Ovary (tissue), 9 donors: ENCODE data around the gene NAALADL1. TPM values are rescaled to one million over a fixed set of nuclear protein-coding genes. Genes with fewer than 3 reads are reported as not detected.
A peak's percentile ranks its signal among the peaks of the same experiment; 100 is the strongest.
"Not testable (repeated sequence)": the region's sequence is repeated elsewhere in the genome, so short reads cannot be mapped to it uniquely, and the experiment has no call there.

Experiments used
- DNase-seq, 5 donors: peaks; one replicate each; pipeline ENCODE4 v3.0.0-alpha.2; 2019 to 2020
- H3K27ac ChIP-seq, 2 donors: fragments of 200-600 bp; one replicate each; pipeline versions ENCODE4 v1.5.1 to v1.8.0; 2019 to 2022
- H3K27me3 ChIP-seq: fragments of 200-600 bp; one replicate; pipeline ENCODE4 v1.8.0; 2022
- H3K36me3 ChIP-seq: fragments of 200-600 bp; sonication (generic); one replicate; pipeline ENCODE4 v1.5.1; 2019
- H3K4me1 ChIP-seq: one replicate; pipeline ENCODE4 v1.8.1; 2013; ENCODE audit warnings: mild to moderate bottlenecking, moderate library complexity; ENCODE audit not compliant: insufficient read depth
- H3K4me3 ChIP-seq: fragments of 200-600 bp; sonication (generic); one replicate; pipeline ENCODE4 v1.5.1; 2017
- H3K9me3 ChIP-seq, 2 donors: fragments of 200-600 bp in 1 of 2; sonication (generic) in 1 of 2; one replicate each; pipeline versions ENCODE4 v1.5.1 to v1.8.1; 2013 to 2019; ENCODE audit warnings: mild to moderate bottlenecking in 1 of 2, moderate library complexity in 1 of 2
- EP300 ChIP-seq: sonication (generic); formaldehyde crosslinking; IDR thresholded peaks from one replicate; pipeline ENCODE4 v1.6.1; 2017; ENCODE audit warnings: antibody characterized with exemption
- POLR2A ChIP-seq: fragments of 450-650 bp; IDR thresholded peaks from one replicate; pipeline ENCODE4 v1.6.1; 2017; ENCODE audit warnings: antibody characterized with exemption, mild to moderate bottlenecking, moderate library complexity
- WGBS, 3 donors: extraction: QIAGEN DNeasy Blood & Tissue Kit in 1 of 3; methylation state at CpG; one replicate each; pipeline versions ENCODE4 v1.1.5 to v1.1.7; 2013 to 2017; 5-methylcytosine and 5-hydroxymethylcytosine counted together
- intact Hi-C, 4 donors: fragments of 100-400 bp; cut with DNase I; formaldehyde crosslinking; loops; one replicate each; pipeline versions ENCODE4 v1.11.0 to v1.15.1; 2022 to 2023
- polyA plus RNA-seq, 2 donors: library from polyadenylated mRNA; stranded (reverse); fragments of 200-250 nt in 1 of 2; fragments of 350-450 nt in 1 of 2; fragmentation: Illumina TruSeq in 1 of 2; extraction: RNeasy Lipid Tissue Mini Kit (QIAGEN cat#74804) in 1 of 2; gene quantifications; one replicate each; pipeline ENCODE4 v1.2.3, GENCODE V29; 2013 to 2014
- total RNA-seq, 7 donors: library from RNA; depleted of rRNA in 2 of 7; stranded (reverse); fragments of >200 nt in 2 of 7; fragmentation: NEBNext Ultra II Directional in 3 of 7; extraction: Animal tissue kit (Norgen Biotek cat#: 25700) in 3 of 7; gene quantifications; one replicate each; pipeline versions ENCODE4 v1.1.0 to v1.2.4, GENCODE V29; 2016 to 2023
- TF ChIP-seq, protein P1 (sequence below), 3 donors: fragments of 450-650 bp in 2 of 3; fragments of 200-600 bp in 1 of 3; IDR thresholded peaks; one replicate each; pipeline versions ENCODE4 v1.5.1 to v1.8.0; 2016 to 2022; ENCODE audit warnings: antibody characterized with exemption in 3 of 3, mild to moderate bottlenecking in 1 of 3
- donor health status: DM: no; HTN: no; CAD: no; lungs with moderate emphysema.
- donor health status: DM: no; HTN: no; CAD: no.
- donor health status: Bipolar disorder and iron deficiency.
- donor health status: DM: yes; HTN: yes; CAD: no.
- donor health status: DM: no; HTN: no; CAD: no.
- donor health status: DM: yes; HTN: yes; CAD: no.

Gene NAALADL1
- total and polyA plus RNA-seq, 9 donors = 7.1 to 33.7 (median 17.6) TPM

- WGBS, 3 donors = 8 to 11% (median 8%) methylated on average over 21 to 22 of the region's 22 CpGs
- intact Hi-C loops = loop anchor here (1.0 to 10.0 kb wide), 8 partner anchors 74 to 169 kb away; partner anchors contain the start of genes CDC42BPG (in 3 of the 4), TM7SF2 (in 2 of the 4), ZNHIT2 (in 2 of the 4) and FAU (in 1 of the 4)
- no peak for TF ChIP-seq EP300
- TF ChIP-seq, protein P1, sequence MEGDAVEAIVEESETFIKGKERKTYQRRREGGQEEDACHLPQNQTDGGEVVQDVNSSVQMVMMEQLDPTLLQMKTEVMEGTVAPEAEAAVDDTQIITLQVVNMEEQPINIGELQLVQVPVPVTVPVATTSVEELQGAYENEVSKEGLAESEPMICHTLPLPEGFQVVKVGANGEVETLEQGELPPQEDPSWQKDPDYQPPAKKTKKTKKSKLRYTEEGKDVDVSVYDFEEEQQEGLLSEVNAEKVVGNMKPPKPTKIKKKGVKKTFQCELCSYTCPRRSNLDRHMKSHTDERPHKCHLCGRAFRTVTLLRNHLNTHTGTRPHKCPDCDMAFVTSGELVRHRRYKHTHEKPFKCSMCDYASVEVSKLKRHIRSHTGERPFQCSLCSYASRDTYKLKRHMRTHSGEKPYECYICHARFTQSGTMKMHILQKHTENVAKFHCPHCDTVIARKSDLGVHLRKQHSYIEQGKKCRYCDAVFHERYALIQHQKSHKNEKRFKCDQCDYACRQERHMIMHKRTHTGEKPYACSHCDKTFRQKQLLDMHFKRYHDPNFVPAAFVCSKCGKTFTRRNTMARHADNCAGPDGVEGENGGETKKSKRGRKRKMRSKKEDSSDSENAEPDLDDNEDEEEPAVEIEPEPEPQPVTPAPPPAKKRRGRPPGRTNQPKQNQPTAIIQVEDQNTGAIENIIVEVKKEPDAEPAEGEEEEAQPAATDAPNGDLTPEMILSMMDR (IDR thresholded peaks at IDR 0.05) = peak in 1 of 3 donors; percentile 77
- peak; percentile 58 for TF ChIP-seq POLR2A
- Histone ChIP-seq H3K27ac (peak overlapping the region; percentile 94 to 99), H3K27me3 (no peaks in the 10 kb centered on the region), H3K4me3 (peak overlapping the region; percentile 56), H3K9me3 (no peaks in the 10 kb centered on the region), H3K4me1 (peaks cover 2% of the 10 kb centered on the region), H3K36me3 (no peaks in the 10 kb centered on the region)
- peak; percentile 85 to 93 (median 90) for DNase-seq
Measured at GRCh38 chr11:65013130-65013887, 45.0 kb downstream of the NAALADL1 start.

- no peak for DNase-seq
- H3K36me3 ChIP-seq = no peaks in the 10 kb centered on the region
- H3K9me3 ChIP-seq = no peaks in the 10 kb centered on the region
- intact Hi-C loops = loop anchor here in 1 of 4 donors (10.0 kb wide), 1 partner anchor 164 kb away; the partner anchor contains the start of gene CDC42BPG
- no peaks in the 10 kb centered on the region for H3K27me3 ChIP-seq
- no peak overlapping the region for H3K27ac ChIP-seq
- no peak overlapping the region for H3K4me3 ChIP-seq
- H3K4me1 ChIP-seq = no peaks in the 10 kb centered on the region
- TF ChIP-seq, protein P1 (IDR thresholded peaks at IDR 0.05) = no peak
- TF ChIP-seq EP300 (no peak), POLR2A (no peak)
- WGBS, 3 donors = 78 to 89% (median 88%) methylated on average over 2 of the region's 2 CpGs
Measured at GRCh38 chr11:65008873-65009272, 49.5 kb downstream of the NAALADL1 start.

DNA sequence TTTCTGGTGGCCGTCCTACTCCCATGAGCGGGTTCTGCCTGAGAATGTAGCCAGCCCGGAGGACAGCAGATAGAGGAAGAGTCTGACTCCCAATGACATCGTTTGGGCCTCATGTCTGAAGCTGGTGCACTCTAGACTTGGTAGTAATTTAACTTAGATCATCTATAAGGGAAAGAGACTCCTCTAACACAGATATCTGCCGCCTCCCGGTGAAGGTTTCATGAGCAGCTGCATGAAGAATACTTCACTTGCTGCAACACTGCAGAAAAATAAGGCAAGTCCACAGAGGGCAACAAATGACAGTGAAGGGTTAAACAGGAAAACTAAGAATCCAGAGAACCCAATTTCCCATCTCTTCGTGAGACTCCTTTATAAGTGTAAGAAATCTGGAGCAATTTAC, 50.3 kb downstream of the NAALADL1 start:
- H3K9me3 ChIP-seq = no peaks in the 10 kb centered on the region
- WGBS, 3 donors = 56 to 72% (median 66%) methylated on average over 7 of the region's 7 CpGs
- intact Hi-C loops = loop anchor here in 1 of 4 donors (10.0 kb wide), 1 partner anchor 163 kb away; the partner anchor contains the start of gene CDC42BPG
- H3K36me3 ChIP-seq = no peaks in the 10 kb centered on the region
- no peaks in the 10 kb centered on the region for H3K4me1 ChIP-seq
- no peaks in the 10 kb centered on the region for H3K27me3 ChIP-seq
- H3K27ac ChIP-seq = no peak overlapping the region
- no peak overlapping the region for H3K4me3 ChIP-seq
- DNase-seq = no peak
- TF ChIP-seq, protein P1 (IDR thresholded peaks at IDR 0.05) = no peak
- TF ChIP-seq EP300 = no peak
- TF ChIP-seq POLR2A = no peak

DNA sequence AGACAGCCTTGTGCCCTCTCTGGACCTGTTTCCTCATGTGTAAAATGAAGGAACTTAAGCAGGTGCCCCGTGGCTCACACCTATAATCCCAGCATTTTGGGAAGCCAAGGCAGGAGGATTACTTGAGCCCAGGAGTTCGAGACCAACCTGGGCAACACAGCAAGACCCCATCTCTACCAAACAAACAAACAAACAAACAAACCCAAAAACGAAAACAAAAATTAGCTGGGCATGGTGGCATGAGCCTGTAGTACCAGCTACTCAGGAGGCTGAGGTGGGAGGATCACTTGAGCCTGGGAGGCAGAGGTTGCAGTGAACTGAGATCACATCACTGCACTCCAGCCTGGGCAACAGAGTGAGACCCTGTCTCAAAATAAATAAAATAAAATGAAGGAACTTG, 54.4 kb downstream of the NAALADL1 start:
- not testable (repeated sequence) for H3K9me3 ChIP-seq, H3K4me3 ChIP-seq, H3K4me1 ChIP-seq, H3K27me3 ChIP-seq, H3K27ac ChIP-seq, H3K36me3 ChIP-seq, DNase-seq
- intact Hi-C loops = loop anchor here in 1 of 4 donors (10.0 kb wide), 1 partner anchor 159 kb away; the partner anchor contains the start of gene CDC42BPG
- WGBS, 3 donors = 57 to 64% (median 59%) methylated on average over 3 of the region's 3 CpGs

DNA sequence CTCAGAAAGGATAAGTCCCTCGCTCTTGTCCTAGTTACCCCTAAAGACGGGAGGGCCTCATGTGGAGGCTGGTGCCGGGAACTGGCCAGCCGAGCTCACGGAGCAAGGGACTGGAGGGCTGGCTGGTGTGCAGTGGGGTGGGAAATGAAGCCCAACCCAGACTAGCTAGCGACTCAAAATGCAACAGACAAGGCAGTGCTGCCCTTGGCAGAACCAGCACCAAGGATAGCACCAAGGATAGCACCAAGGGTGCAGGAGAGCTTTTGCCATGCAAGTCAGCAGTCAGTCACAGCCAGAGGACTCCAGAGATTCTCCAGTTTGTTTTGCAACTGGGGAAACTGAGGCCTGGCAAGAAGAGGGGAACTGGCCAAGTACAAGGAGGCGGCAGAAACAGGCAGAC, 55.1 kb downstream of the NAALADL1 start:
- intact Hi-C loops = loop anchor here in 1 of 4 donors (10.0 kb wide), 1 partner anchor 158 kb away; the partner anchor contains the start of gene CDC42BPG
- WGBS, 3 donors = 52 to 58% (median 55%) methylated on average over 7 of the region's 7 CpGs
- TF ChIP-seq POLR2A = no peak
- TF ChIP-seq, protein P1 (IDR thresholded peaks at IDR 0.05) = no peak
- TF ChIP-seq EP300 = no peak

More for the DNA sequence above, 55.1 kb downstream of the NAALADL1 start:
- H3K27ac ChIP-seq = no peak overlapping the region
- H3K9me3 ChIP-seq = no peaks in the 10 kb centered on the region
- H3K4me1 ChIP-seq = no peaks in the 10 kb centered on the region
- no peak overlapping the region for H3K4me3 ChIP-seq
- H3K36me3 ChIP-seq = no peaks in the 10 kb centered on the region
- no peaks in the 10 kb centered on the region for H3K27me3 ChIP-seq
- no peak for DNase-seq
